Retinal pigment epithelial cell (primary cell): ENCODE results near the gene ANKRD11.
"Not testable (repeated sequence)": the region's sequence is repeated elsewhere in the genome, so short reads cannot be mapped to it uniquely, and the experiment has no call there.

Experiments used
- DNase-seq: peaks from one replicate; pipeline ENCODE4 v3.0.0-alpha.2; 2010; ENCODE audit warnings: low read depth
- H3K4me3 ChIP-seq: 2 replicates; pipeline ENCODE4 v1.5.1; 2011; ENCODE audit warnings: mild to moderate bottlenecking, low read length, control low read depth, moderate library complexity
- CTCF ChIP-seq: conservative IDR thresholded peaks from 2 replicates; pipeline ENCODE4 v1.5.1; 2011; ENCODE audit warnings: low read depth, low read length, control low read depth, inconsistent platforms

ANKRD11 gene

GRCh38 chr16:89308391-89309333, 181.7 kb downstream of the ANKRD11 start:
- TF ChIP-seq CTCF = peak; percentile 72
- H3K4me3 ChIP-seq = no peak overlapping the region
- DNase-seq = no peak

DNA sequence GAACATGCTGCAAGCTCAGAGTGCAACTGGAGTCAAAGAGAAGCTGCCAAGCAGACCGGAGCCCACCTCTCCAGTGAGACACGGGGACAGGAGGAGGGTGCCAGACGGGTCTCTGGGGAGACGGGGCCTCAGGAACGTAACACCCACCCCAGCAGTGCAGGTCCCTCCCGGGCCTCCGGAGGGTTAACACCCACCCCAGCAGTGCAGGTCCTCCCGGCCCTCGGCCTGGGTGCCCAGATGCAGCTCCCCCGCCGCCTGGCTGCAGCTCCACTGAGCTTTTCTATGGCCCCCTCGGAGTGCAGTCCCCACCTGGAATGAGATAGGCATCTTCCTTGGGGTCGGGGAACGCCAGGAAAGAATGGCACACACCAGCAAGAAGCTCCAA, 182.9 kb downstream of the ANKRD11 start:
- no peak overlapping the region for H3K4me3 ChIP-seq
- DNase-seq = no peak
- no peak for TF ChIP-seq CTCF

- DNase-seq, H3K4me3 ChIP-seq: not testable (repeated sequence)
Observed at GRCh38 chr16:89306457-89307420, 183.6 kb downstream of the ANKRD11 start.

GRCh38 chr16:89304941-89305705, 185.2 kb downstream of the ANKRD11 start:
- H3K4me3 ChIP-seq = no peak overlapping the region
- TF ChIP-seq CTCF = no peak
- DNase-seq = no peak

DNA sequence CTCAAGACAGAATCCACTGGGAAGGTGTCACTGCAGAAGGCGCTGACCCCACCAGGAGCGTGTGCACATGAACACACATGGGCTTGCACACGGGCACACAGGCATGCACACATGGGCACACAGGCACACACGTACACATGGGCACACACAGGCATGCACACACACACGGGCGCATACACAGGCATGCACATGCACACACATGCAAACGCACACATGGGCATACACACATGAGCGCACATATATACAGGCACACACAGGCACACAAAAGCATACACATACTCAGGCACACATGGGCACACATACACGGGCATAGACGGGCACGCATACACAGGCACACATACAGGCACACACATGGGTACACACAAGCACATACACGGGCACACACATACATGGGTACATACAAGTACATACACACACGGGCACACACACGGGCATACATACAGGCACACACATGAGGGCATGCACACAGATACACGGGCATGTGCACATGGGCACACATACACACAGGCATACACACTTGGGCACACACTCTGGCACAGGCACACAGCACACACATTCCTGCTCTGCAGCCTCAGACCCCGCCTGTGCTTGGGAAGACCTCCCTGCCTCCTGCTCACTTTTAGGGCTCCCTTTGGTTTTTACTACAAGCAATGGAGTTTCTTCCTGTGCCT, 186.0 kb downstream of the ANKRD11 start:
- no peak for TF ChIP-seq CTCF
- no peak overlapping the region for H3K4me3 ChIP-seq
- no peak for DNase-seq

GRCh38 chr16:89303617-89304016, 186.7 kb downstream of the ANKRD11 start:
- DNase-seq = no peak
- no peak for TF ChIP-seq CTCF
- no peak overlapping the region for H3K4me3 ChIP-seq
